Heart right ventricle (tissue), 16 donors: ENCODE data around the gene TEAD2. TPM values are rescaled to one million over a fixed set of nuclear protein-coding genes. Genes with fewer than 3 reads are reported as not detected.

Source experiments
- ATAC-seq, 8 donors: fragments of 200-7000 bp; cut with Tn5 transposase; one replicate each; pipeline ENCODE4 v1.9.1; 2020; ENCODE audit warnings: mild to moderate bottlenecking in 8 of 8, moderate library complexity in 8 of 8, moderate number of reproducible peaks in 1 of 8
- DNase-seq, 2 donors: peaks; one replicate each; pipeline ENCODE4 v3.0.0-alpha.2; 2020
- H3K27ac ChIP-seq, 10 donors: fragments of 200-600 bp; sonication (generic) in 2 of 10; one replicate each; pipeline versions ENCODE4 v1.5.0 to v1.8.0; 2020 to 2022; ENCODE audit warnings: mild to moderate bottlenecking in 3 of 10
- H3K27me3 ChIP-seq, 7 donors: fragments of 200-600 bp; one replicate each; pipeline ENCODE4 v1.8.0; 2021 to 2022; ENCODE audit warnings: mild to moderate bottlenecking in 2 of 7
- H3K36me3 ChIP-seq, 9 donors: fragments of 200-600 bp; sonication (generic) in 1 of 9; one replicate each; pipeline versions ENCODE4 v1.5.0 to v1.8.0; 2020 to 2022; ENCODE audit warnings: mild to moderate bottlenecking in 2 of 9
- H3K4me1 ChIP-seq, 9 donors: fragments of 200-600 bp; sonication (generic) in 1 of 9; one replicate each; pipeline versions ENCODE4 v1.5.0 to v1.8.0; 2020 to 2022; ENCODE audit warnings: mild to moderate bottlenecking in 4 of 9
- H3K4me3 ChIP-seq, 10 donors: fragments of 200-600 bp; sonication (generic) in 2 of 10; one replicate each; pipeline versions ENCODE4 v1.5.0 to v1.8.0; 2020 to 2022; ENCODE audit warnings: mild to moderate bottlenecking in 7 of 10, moderate library complexity in 2 of 10
- H3K9me3 ChIP-seq, 11 donors: fragments of 200-600 bp in 10 of 11; sonication (generic) in 2 of 11; one replicate each; pipeline versions ENCODE4 v1.5.0 to v1.8.0; 2013 to 2022; ENCODE audit warnings: mild to moderate bottlenecking in 2 of 11, control low read depth in 1 of 11, moderate library complexity in 1 of 11
- WGBS, 2 donors: extraction: QIAGEN DNeasy Blood & Tissue Kit; methylation state at CpG; one replicate each; pipeline ENCODE4 v1.1.7; 2013; ENCODE audit warnings: inconsistent platforms in 1 of 2; 5-methylcytosine and 5-hydroxymethylcytosine counted together
- intact Hi-C, 10 donors: fragments of 100-400 bp; cut with DNase I; formaldehyde crosslinking; loops; one replicate each; pipeline versions ENCODE4 v1.11.1 to v1.14.2; 2022
- polyA plus RNA-seq, 2 donors: library from polyadenylated mRNA; stranded (reverse); fragments of 200-250 nt; gene quantifications; one replicate each; pipeline ENCODE4 v1.2.3, GENCODE V29; 2013
- total RNA-seq, 10 donors: library from RNA; stranded (reverse); fragmentation: NEBNext Ultra II Directional in 3 of 10; extraction: Animal tissue kit (Norgen Biotek cat#: 25700) in 3 of 10; gene quantifications; one replicate each; pipeline versions ENCODE4 v1.2.1 to v1.2.4, GENCODE V29; 2021 to 2023
- TF ChIP-seq, protein P1 (sequence below), 9 donors: fragments of 200-600 bp; sonication (generic) in 2 of 9; IDR thresholded peaks; one replicate each; pipeline versions ENCODE4 v1.5.0 to v1.8.0; 2021 to 2022; ENCODE audit warnings: antibody characterized with exemption in 9 of 9, mild to moderate bottlenecking in 5 of 9, moderate library complexity in 1 of 9
- donor health status: Arrhythmogenic right ventricular cardiomyopathy.
- donor health status: ischemic (EF 13 %, LVEDD 7.1; RV severe dilation, severe dysfunction).
- donor health status: healthy with polysubstance abuse.
- donor health status: DM: no; HTN: yes; CAD: no.
- donor health status: DM: no; HTN: no; CAD: no.
- donor health status: ischemic (EF 25% LVEDD 6.9; RV normal size, moderate dysfunction).
- donor health status: ischemic (EF 25% LVEDD 5.7; RV mildly dilated, moderate dysfunction).
- donor health status: healthy.
- donor health status: DM: yes; HTN: yes; CAD: no.
- donor health status: Ischemic cardiomyopathy.
- donor health status: ischemic (EF 35%, LVEDD 5.7; RV mildly dilated, moderate dysfunction).
- donor health status: nonischemic (EF 11% LVEDD 7.7; RV severe dilation, severe dysfunction).
- donor health status: DM: yes; HTN: yes; CAD: no.
- donor health status: PGD.
- donor health status: ischemic (EF 29% LVEDD 5.4; RV normal size, mild dysfunction).
- donor health status: nonischemic (EF 23%, LVEDD 6.1; RV moderate dilation, normal function).

The TEAD2 gene
- total and polyA plus RNA-seq, 12 donors = 34.1 to 67.8 (median 45.1) TPM

DNA sequence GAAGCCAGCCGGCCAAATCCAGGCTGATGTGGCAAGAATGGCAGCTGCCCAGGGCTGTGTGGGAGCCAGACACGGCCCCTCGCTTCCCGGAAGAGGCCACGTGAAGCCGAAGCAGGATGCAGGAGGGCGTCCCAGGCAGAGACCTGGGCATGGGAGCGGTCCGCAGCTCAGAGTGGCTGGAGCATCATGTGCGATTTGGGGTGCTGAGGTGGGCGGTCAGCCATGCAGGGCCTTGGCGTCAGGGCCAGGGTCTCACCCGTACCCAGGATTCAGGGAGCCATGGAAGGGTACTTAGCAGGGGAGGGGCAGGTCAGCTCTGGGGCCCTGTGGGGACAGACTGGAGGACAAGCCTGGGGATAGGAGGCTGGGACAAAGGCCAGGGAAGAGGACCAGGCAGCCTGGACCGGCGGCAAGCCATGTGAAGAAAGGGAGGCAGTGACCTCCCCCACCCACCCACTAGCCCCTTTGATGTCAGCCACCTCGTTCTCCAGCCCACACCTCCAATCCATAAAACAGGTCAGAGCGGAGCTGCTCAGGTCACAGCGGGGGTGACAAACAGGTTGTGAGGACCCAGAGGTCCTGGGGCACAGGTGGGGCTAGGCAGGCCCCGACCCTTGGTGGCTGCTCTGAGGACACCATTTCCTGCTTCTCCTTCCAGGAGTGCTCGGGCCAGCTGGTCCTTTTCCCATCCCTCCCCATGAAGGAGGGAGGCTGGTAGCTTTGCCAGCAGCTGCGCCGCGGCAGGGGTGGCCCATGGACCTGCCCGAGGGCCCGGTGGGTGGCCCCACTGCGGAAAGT, 28.1 kb upstream of the TEAD2 start:
- Histone ChIP-seq H3K27ac (no peak overlapping the region), H3K4me1 (peaks cover 0 to 6% (median 0%) of the 10 kb centered on the region in 9 donors), H3K9me3 (no peaks in the 10 kb centered on the region), H3K27me3 (peaks cover 1 to 47% (median 5%) of the 10 kb centered on the region in 7 donors), H3K4me3 (no peak overlapping the region), H3K36me3 (no peaks in the 10 kb centered on the region)
- ATAC-seq = no peak
- no peak for DNase-seq
- intact Hi-C loops = loop anchor here in 5 of 10 donors (5.0 to 10.0 kb wide), 5 partner anchors 47 to 182 kb away; partner anchors contain the start of gene SLC17A7 (in 1 of the 5)
- WGBS, 2 donors = 61 to 71% methylated on average over 26 of the region's 26 CpGs
- TF ChIP-seq, protein P1, sequence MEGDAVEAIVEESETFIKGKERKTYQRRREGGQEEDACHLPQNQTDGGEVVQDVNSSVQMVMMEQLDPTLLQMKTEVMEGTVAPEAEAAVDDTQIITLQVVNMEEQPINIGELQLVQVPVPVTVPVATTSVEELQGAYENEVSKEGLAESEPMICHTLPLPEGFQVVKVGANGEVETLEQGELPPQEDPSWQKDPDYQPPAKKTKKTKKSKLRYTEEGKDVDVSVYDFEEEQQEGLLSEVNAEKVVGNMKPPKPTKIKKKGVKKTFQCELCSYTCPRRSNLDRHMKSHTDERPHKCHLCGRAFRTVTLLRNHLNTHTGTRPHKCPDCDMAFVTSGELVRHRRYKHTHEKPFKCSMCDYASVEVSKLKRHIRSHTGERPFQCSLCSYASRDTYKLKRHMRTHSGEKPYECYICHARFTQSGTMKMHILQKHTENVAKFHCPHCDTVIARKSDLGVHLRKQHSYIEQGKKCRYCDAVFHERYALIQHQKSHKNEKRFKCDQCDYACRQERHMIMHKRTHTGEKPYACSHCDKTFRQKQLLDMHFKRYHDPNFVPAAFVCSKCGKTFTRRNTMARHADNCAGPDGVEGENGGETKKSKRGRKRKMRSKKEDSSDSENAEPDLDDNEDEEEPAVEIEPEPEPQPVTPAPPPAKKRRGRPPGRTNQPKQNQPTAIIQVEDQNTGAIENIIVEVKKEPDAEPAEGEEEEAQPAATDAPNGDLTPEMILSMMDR (IDR thresholded peaks at IDR 0.05) = no peak

DNA sequence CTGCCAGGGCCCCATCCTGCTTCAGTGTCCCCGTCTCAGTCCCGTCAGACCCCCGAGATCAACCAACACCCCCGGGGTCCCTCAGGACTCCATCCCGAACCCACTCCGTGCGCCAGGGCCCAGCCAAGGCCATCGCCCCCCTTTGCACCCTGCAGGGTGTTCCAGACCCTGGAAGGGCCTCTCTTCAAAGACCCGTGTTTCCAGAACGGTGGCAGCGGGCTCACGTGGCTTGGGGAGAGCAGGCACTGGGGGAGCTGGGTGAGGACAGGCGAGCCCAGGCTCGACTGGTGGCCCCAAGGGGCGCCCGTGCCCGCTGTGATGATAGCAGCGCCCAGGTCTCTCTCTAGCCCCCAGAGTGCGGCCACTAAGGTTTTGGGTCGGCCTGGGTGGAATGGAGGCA, 27.2 kb upstream of the TEAD2 start:
- Histone ChIP-seq H3K9me3 (no peaks in the 10 kb centered on the region), H3K4me1 (peaks cover 0 to 6% (median 0%) of the 10 kb centered on the region in 9 donors), H3K36me3 (no peaks in the 10 kb centered on the region), H3K4me3 (no peak overlapping the region), H3K27me3 (peaks cover 0 to 39% (median 5%) of the 10 kb centered on the region in 7 donors), H3K27ac (no peak overlapping the region)
- no peak for ATAC-seq
- 87 to 89% methylated on average over 20 of the region's 20 CpGs for WGBS, 2 donors
- intact Hi-C loops = no loop called here
- TF ChIP-seq, protein P1 (IDR thresholded peaks at IDR 0.05) = no peak
- no peak for DNase-seq

DNA sequence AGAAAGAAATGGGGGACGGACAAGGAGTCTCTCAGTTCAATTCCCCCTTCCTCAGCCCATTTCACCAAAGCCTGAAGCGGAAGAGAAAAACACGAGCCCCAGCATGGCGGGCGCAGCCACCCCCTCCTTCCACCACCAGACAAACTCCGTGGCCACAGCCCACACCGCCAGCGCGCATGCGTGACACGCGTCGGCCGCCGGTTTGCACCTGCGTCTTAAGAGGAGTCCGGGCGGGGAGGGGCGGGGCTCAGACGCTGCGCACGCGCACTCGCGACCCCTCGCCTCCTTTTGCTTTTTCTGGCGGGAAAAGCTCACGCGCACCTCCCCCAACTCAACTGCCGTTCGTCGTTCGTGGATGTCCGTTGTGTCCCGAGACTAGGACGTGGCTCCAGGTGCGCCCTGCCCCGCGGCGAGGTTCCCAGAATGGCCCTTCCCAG, 25.7 kb upstream of the TEAD2 start, which contains the start of gene KASH5:
KASH5 (plus strand) TSS at position 314 of the 437 bp plus-strand sequence. CDS start 2,635 bp downstream, outside the sequence.
- no peaks in the 10 kb centered on the region for H3K36me3 ChIP-seq
- H3K4me3 ChIP-seq = peak within 1 kb of the TSS in 3 of 10 donors; percentile 17 to 34 (median 22)
- H3K27me3 ChIP-seq = peaks cover 0 to 32% (median 5%) of the 10 kb centered on the region in 7 donors
- WGBS, 2 donors = 39 to 55% methylated on average over 32 to 40 of the region's 40 CpGs
- TF ChIP-seq, protein P1 (IDR thresholded peaks at IDR 0.05) = no peak
- intact Hi-C loops = no loop called here
- DNase-seq (peak; percentile 73 to 86), ATAC-seq (peak; percentile 48 to 91 (median 82))
- H3K9me3 ChIP-seq = peaks cover 0 to 4% (median 0%) of the 10 kb centered on the region in 11 donors
- H3K4me1 ChIP-seq = peaks cover 0 to 6% (median 0%) of the 10 kb centered on the region in 9 donors
- no peak within 1 kb of the TSS for H3K27ac ChIP-seq

DNA sequence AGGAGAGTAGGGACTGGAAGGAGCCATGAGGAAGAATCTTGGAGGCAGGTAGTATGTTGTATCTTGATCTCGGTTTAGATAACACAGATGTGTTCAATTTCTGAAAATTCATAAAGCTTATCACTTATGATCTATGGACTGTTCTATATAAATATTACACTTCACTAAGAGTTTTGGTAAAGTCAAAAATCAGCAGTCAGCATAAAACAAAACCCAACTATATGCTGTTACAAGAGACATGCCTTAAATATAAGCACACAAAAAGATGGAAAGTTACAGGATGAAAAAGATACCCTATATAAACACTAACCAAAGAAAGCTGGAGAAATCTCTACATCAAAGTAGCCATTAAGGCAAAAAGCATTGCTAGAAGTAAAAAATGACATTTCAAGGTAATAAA, 21.4 kb upstream of the TEAD2 start:
- no peaks in the 10 kb centered on the region for H3K4me1 ChIP-seq
- WGBS, 2 donors = 42 to 92% methylated on average over 1 of the region's 1 CpG
- ATAC-seq (no peak), DNase-seq (no peak)
- no peak overlapping the region for H3K27ac ChIP-seq
- intact Hi-C loops = no loop called here
- H3K36me3 ChIP-seq = no peaks in the 10 kb centered on the region
- no peak overlapping the region for H3K4me3 ChIP-seq
- H3K27me3 ChIP-seq = peaks cover 0 to 14% (median 0%) of the 10 kb centered on the region in 7 donors
- peaks cover 0 to 17% (median 10%) of the 10 kb centered on the region in 11 donors for H3K9me3 ChIP-seq
- TF ChIP-seq, protein P1 (IDR thresholded peaks at IDR 0.05) = no peak
